Activated CD4-positive, alpha-beta T cell treated with anti-CD3 and anti-CD28 coated beads, Interleukin-2, amount 50 U/mL, for 1 hour (primary cell): ENCODE results near the gene ZKSCAN7.
"Not testable (repeated sequence)": the region's sequence is repeated elsewhere in the genome, so short reads cannot be mapped to it uniquely, and the experiment has no call there.

Experiments
- DNase-seq: peaks from one replicate; pipeline ENCODE4 v3.0.0-alpha.2; 2020

The ZKSCAN7 gene

GRCh38 chr3:44554626-44555592 is at the start of gene ZKSCAN7:
Gene ZKSCAN7, plus strand, starts transcription at chr3:44555193. Its CDS starts 1,855 bp downstream, at chr3:44557048.
- peak; percentile 19 for DNase-seq

GRCh38 chr3:44506556-44506955 is 48.4 kb upstream of the ZKSCAN7 start:
- no peak for DNase-seq

GRCh38 chr3:44506961-44507360 is 48.0 kb upstream of the ZKSCAN7 start:
- no peak for DNase-seq

- DNase-seq = no peak
These were observed 45.5 kb upstream of the ZKSCAN7 start for GRCh38 chr3:44509393-44509921.

GRCh38 chr3:44510000-44510368 is 45.0 kb upstream of the ZKSCAN7 start:
- no peak for DNase-seq

GRCh38 chr3:44511238-44511566 is 43.8 kb upstream of the ZKSCAN7 start:
- no peak for DNase-seq

GRCh38 chr3:44513513-44513912 is 41.5 kb upstream of the ZKSCAN7 start:
- no peak for DNase-seq

- DNase-seq = no peak
These were observed 38.8 kb upstream of the ZKSCAN7 start for GRCh38 chr3:44516230-44516629.

GRCh38 chr3:44518782-44519156 is 36.2 kb upstream of the ZKSCAN7 start:
- no peak for DNase-seq

GRCh38 chr3:44521721-44522120 is 33.3 kb upstream of the ZKSCAN7 start:
- no peak for DNase-seq

GRCh38 chr3:44522494-44522933 is 32.5 kb upstream of the ZKSCAN7 start:
- DNase-seq = no peak

GRCh38 chr3:44525060-44525459 is 29.9 kb upstream of the ZKSCAN7 start:
- no peak for DNase-seq

- DNase-seq = no peak
These were observed 25.1 kb upstream of the ZKSCAN7 start for GRCh38 chr3:44529927-44530326.

- no peak for DNase-seq
These were observed 24.1 kb upstream of the ZKSCAN7 start for GRCh38 chr3:44530911-44531310.

- DNase-seq = not testable (repeated sequence)
These were observed 20.3 kb upstream of the ZKSCAN7 start for GRCh38 chr3:44534659-44535058.

- no peak for DNase-seq
These were observed 19.6 kb upstream of the ZKSCAN7 start for GRCh38 chr3:44535364-44535763.

GRCh38 chr3:44544811-44545210 is 10.2 kb upstream of the ZKSCAN7 start:
- DNase-seq = not testable (repeated sequence)

- no peak for DNase-seq
These were observed 730 bp downstream of the ZKSCAN7 start for GRCh38 chr3:44555723-44556122.

- DNase-seq = no peak
These were observed 2.1 kb downstream of the ZKSCAN7 start for GRCh38 chr3:44557074-44557473.

GRCh38 chr3:44561076-44561475 is 6.1 kb downstream of the ZKSCAN7 start:
- no peak for DNase-seq

- no peak for DNase-seq
These were observed 7.2 kb downstream of the ZKSCAN7 start for GRCh38 chr3:44562147-44562546.

GRCh38 chr3:44568561-44568960 is 13.6 kb downstream of the ZKSCAN7 start:
- DNase-seq = no peak

- DNase-seq = no peak
These were observed 16.0 kb downstream of the ZKSCAN7 start for GRCh38 chr3:44571024-44571423.

GRCh38 chr3:44576613-44577012 is 21.6 kb downstream of the ZKSCAN7 start:
- no peak for DNase-seq
